DND-41 (cell line): ENCODE results near the gene DCAF4.

Experiments used
- EZH2 ChIP-seq: IDR thresholded peaks from 3 replicates; pipeline ENCODE4 v1.6.1; 2012; ENCODE audit warnings: borderline replicate concordance, low read depth, mild to moderate bottlenecking, moderate library complexity, low read length, inconsistent platforms; ENCODE audit not compliant: severe bottlenecking
- TF ChIP-seq, protein P1 (sequence below): IDR thresholded peaks from 2 replicates; pipeline ENCODE4 v1.5.1; 2012; ENCODE audit warnings: borderline replicate concordance, low read length, moderate library complexity, mild to moderate bottlenecking; ENCODE audit not compliant: poor library complexity, severe bottlenecking; ENCODE audit errors: extremely low read depth

DNA sequence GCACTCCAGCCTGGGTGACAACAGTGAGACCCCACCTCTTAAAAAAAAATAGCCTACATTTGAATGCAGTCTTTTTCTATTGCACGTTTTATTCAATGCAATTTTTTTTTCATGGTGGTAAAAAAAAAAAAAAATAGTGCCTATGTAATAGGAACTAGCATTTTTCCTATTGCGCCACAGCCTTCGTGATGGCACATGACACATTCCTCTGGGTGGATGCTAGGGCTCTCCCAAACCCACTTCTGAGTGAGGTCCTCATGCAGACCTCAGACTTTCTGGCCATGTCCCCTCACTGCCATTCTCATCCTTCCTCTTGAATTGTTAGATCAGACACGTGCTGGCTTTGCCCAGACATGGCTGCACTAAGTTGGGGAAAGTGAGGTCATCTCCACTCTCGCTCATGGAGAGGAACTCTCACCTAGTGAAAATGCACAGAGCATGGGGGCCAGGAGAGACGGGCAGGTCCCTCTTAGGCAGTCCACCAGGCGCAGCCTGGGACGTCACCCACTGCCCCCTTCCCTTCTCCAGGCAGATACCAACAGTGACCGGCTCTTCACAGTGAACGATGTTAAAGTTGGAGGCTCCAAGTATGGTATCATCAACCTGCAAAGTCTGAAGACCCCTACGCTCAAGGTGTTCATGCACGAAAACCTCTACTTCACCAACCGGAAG, 19.2 kb downstream of the DCAF4 start:
- TF ChIP-seq EZH2: no peak
- TF ChIP-seq, protein P1, sequence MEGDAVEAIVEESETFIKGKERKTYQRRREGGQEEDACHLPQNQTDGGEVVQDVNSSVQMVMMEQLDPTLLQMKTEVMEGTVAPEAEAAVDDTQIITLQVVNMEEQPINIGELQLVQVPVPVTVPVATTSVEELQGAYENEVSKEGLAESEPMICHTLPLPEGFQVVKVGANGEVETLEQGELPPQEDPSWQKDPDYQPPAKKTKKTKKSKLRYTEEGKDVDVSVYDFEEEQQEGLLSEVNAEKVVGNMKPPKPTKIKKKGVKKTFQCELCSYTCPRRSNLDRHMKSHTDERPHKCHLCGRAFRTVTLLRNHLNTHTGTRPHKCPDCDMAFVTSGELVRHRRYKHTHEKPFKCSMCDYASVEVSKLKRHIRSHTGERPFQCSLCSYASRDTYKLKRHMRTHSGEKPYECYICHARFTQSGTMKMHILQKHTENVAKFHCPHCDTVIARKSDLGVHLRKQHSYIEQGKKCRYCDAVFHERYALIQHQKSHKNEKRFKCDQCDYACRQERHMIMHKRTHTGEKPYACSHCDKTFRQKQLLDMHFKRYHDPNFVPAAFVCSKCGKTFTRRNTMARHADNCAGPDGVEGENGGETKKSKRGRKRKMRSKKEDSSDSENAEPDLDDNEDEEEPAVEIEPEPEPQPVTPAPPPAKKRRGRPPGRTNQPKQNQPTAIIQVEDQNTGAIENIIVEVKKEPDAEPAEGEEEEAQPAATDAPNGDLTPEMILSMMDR: no peak
